Immature natural killer cell (primary cell): ENCODE results near the gene ABCA13. TPM values are rescaled to one million over a fixed set of nuclear protein-coding genes. Genes with fewer than 3 reads are reported as not detected.

Experiments used
- DNase-seq, 3 donors: peaks; one replicate each; pipeline ENCODE4 v3.0.0; 2022; ENCODE audit warnings: mixed read lengths in 1 of 3
- H3K27ac Mint-ChIP-seq, 6 donors: one replicate each; pipeline ENCODE4 v1.8.0; 2020; ENCODE audit warnings: mixed read lengths in 6 of 6, mild to moderate bottlenecking in 5 of 6, inconsistent platforms in 4 of 6, moderate library complexity in 3 of 6
- H3K27me3 Mint-ChIP-seq, 3 donors: one replicate each; pipeline ENCODE4 v1.8.0; 2020 to 2021; ENCODE audit warnings: low read depth in 3 of 3, mild to moderate bottlenecking in 3 of 3, mixed read lengths in 3 of 3, moderate library complexity in 3 of 3, inconsistent platforms in 1 of 3
- H3K36me3 Mint-ChIP-seq, 3 donors: one replicate each; pipeline ENCODE4 v1.8.0; 2020; ENCODE audit warnings: mixed read lengths in 3 of 3, inconsistent platforms in 2 of 3, mild to moderate bottlenecking in 2 of 3
- H3K4me1 Mint-ChIP-seq, 2 donors: one replicate each; pipeline ENCODE4 v1.8.0; 2020; ENCODE audit warnings: inconsistent platforms in 2 of 2, mild to moderate bottlenecking in 2 of 2, mixed read lengths in 2 of 2, moderate library complexity in 1 of 2
- H3K4me3 Mint-ChIP-seq, 5 donors: one replicate each; pipeline ENCODE4 v1.8.0; 2020; ENCODE audit warnings: mild to moderate bottlenecking in 5 of 5, mixed read lengths in 5 of 5, inconsistent platforms in 3 of 5, moderate library complexity in 3 of 5
- H3K9me3 Mint-ChIP-seq, 6 donors: one replicate each; pipeline ENCODE4 v1.8.0; 2020; ENCODE audit warnings: mild to moderate bottlenecking in 6 of 6, mixed read lengths in 6 of 6, inconsistent platforms in 4 of 6, moderate library complexity in 3 of 6
- polyA plus RNA-seq, 3 donors: library from polyadenylated mRNA; unstranded; fragments of 300-500 nt; fragmentation: Illumina TruSeq; gene quantifications; one replicate each; pipeline ENCODE4 v1.2.3, GENCODE V29; 2021

Gene ABCA13
- polyA plus RNA-seq, 3 donors from 2014 or later, result not detected

DNA sequence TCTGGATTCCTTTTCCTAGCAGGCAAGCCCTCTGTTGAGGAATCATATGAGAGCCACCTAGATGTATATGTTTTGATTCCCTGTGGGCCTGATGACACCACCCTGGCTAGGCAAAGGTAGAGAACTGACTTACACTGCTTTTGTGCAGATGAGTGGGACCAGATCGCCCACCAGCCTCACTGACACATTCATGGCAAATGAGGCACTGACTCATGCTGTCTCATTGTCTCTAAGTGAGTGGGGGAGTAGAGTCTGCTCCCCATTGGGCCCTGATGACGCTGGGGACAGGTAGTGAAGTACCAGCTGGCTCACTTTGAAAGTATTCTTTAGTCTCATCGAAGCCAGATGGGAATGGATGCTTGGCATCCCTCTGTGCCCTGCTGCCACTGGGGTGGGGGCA, 326.3 kb downstream of the ABCA13 start:
- Mint-ChIP-seq H3K36me3 (no peaks in the 10 kb centered on the region), H3K9me3 (peaks cover 0 to 8% (median 6%) of the 10 kb centered on the region in 6 donors), H3K4me1 (no peaks in the 10 kb centered on the region), H3K27ac (no peak overlapping the region), H3K4me3 (no peak overlapping the region), H3K27me3 (peaks cover 0 to 2% (median 0%) of the 10 kb centered on the region in 3 donors)
- DNase-seq, result no peak

DNA sequence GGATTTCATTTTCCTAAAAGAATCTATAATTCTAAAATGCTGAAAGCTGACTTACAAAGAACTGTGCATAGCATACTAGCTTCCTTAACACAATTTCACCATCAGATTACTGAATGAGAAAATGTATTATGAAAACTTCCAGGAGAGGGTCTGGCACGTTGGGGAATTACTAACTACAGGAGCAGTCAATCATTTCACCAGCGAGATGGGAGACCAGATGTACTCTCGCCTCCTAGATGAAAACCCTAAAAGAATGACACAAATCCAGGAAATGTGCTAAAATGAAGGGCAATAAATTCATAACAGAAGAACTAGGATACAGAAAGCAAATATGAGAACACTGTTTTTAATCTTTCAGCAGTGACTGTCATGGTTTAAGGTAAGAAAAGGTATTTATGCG, 330.8 kb downstream of the ABCA13 start:
- Mint-ChIP-seq H3K27me3 (peaks cover 0 to 1% (median 0%) of the 10 kb centered on the region in 3 donors), H3K4me3 (no peak overlapping the region), H3K9me3 (peaks cover 0 to 6% (median 4%) of the 10 kb centered on the region in 6 donors), H3K27ac (no peak overlapping the region), H3K4me1 (no peaks in the 10 kb centered on the region), H3K36me3 (no peaks in the 10 kb centered on the region)
- DNase-seq, result no peak

DNA sequence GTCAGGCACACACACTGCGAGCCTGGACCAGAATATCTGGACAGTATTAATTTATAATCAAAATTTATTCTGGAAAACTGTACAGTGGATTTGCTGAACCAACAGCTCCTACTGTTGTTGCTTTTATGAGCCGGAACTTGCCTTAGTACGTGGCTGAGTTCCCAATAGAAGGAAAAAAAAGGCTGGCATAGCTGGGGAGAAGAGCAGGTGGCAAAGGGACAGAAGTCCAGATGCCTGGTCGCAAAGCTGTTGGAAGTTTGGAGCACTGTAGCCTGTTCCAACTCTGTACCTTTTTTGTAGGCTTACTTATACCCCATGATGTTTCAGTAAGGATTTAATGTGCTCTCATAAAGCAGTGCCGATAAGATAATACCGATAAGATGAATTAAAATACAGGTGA, 333.8 kb downstream of the ABCA13 start:
- DNase-seq, result no peak
- Mint-ChIP-seq H3K36me3 (no peaks in the 10 kb centered on the region), H3K27ac (no peak overlapping the region), H3K27me3 (peaks cover 0 to 1% (median 0%) of the 10 kb centered on the region in 3 donors), H3K4me3 (no peak overlapping the region), H3K9me3 (peaks cover 0 to 3% (median under 1%) of the 10 kb centered on the region in 6 donors), H3K4me1 (no peaks in the 10 kb centered on the region)

DNA sequence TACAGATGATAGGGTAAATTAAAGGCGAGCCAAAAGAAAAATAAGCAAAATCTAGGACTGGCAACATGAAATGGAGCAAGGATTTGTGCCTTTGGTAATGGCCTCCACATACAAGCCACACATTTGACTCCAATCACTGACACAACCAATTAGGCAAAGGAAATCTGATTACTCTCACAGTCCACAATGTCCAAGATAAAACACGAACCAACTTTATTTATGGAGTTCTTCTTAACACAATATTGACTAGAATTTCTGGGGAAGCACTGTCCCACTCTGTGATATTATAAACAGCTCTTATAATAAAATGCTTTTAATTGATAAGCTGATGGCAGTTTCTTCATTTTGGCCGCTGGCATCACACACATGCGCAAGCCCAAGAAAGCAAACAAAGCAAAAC, 334.2 kb downstream of the ABCA13 start:
- Mint-ChIP-seq H3K27ac (no peak overlapping the region), H3K9me3 (peaks cover 0 to 3% (median under 1%) of the 10 kb centered on the region in 6 donors), H3K27me3 (peaks cover 0 to 1% (median 0%) of the 10 kb centered on the region in 3 donors), H3K36me3 (no peaks in the 10 kb centered on the region), H3K4me3 (no peak overlapping the region), H3K4me1 (no peaks in the 10 kb centered on the region)
- no peak for DNase-seq

DNA sequence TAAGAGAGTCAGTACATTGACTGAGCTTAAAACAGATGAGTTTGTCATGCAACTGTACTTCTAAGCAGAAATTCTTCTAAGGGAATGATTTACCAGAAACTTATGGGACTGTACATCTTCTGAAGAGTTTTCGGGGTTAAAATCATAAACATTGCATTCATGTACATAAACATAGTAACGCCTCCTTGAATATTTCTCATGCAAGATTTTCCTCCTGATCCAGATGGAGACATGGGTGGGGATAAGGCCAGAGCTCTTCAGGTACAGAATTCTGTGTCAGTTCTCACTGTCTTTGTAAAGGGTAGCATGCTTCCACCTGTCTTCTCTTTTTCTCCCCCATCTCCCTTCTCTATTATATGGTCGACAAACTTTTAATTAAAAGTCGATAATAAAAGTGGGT, 335.3 kb downstream of the ABCA13 start:
- Mint-ChIP-seq H3K9me3 (peaks cover 0 to 3% (median 0%) of the 10 kb centered on the region in 6 donors), H3K4me3 (no peak overlapping the region), H3K27ac (no peak overlapping the region), H3K27me3 (peaks cover 0 to 1% (median 0%) of the 10 kb centered on the region in 3 donors), H3K4me1 (no peaks in the 10 kb centered on the region), H3K36me3 (no peaks in the 10 kb centered on the region)
- DNase-seq, result no peak

DNA sequence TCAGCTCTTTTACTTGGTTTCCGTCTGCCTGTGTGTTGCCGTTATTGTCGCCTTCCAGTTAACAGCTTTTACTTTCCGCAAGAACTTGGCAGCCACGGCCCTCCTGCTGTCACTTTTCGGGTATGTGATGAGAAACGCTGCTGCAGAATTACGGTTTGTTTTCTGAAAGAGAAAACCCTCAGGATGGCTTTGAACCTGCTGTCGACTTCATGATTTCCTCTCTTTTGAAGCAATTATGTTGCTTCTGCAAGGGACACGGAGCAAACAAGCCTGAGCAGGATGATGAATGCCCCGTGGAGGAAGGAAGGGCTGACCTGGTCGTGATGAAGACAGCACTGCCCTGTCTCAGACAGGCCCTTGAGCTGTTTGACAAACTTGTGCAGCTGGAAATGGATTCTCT, 339.8 kb downstream of the ABCA13 start:
- H3K9me3 Mint-ChIP-seq, result peaks cover 0 to 10% (median 2%) of the 10 kb centered on the region in 6 donors
- H3K4me1 Mint-ChIP-seq, result no peaks in the 10 kb centered on the region
- H3K27ac Mint-ChIP-seq, result no peak overlapping the region
- no peaks in the 10 kb centered on the region for H3K27me3 Mint-ChIP-seq
- H3K36me3 Mint-ChIP-seq, result no peaks in the 10 kb centered on the region
- no peak overlapping the region for H3K4me3 Mint-ChIP-seq
- no peak for DNase-seq

DNA sequence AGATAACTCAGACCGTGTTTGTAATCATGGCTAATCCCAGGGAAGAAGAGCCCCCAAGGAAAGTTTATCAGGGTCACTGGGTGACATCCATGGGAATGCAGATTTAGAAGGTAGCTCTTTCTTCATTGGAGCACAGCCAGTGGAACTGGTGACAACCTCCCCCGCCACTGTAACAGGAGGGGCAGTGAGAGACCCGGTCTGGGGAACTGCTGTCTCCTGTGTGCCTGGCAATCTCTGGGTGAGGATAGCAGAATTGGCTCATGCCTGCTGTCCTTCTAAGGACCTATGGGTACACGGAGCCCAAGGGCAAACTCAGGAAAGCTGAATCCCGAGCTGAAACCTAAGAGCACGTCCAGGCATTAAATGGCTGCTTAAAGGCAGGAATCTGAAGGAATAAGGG, 341.6 kb downstream of the ABCA13 start:
- H3K27me3 Mint-ChIP-seq, result peaks cover 0 to 2% (median 0%) of the 10 kb centered on the region in 3 donors
- H3K27ac Mint-ChIP-seq, result no peak overlapping the region
- no peaks in the 10 kb centered on the region for H3K4me1 Mint-ChIP-seq
- H3K9me3 Mint-ChIP-seq, result peaks cover 0 to 14% (median 2%) of the 10 kb centered on the region in 6 donors
- H3K4me3 Mint-ChIP-seq, result no peak overlapping the region
- H3K36me3 Mint-ChIP-seq, result no peaks in the 10 kb centered on the region
- no peak for DNase-seq

DNA sequence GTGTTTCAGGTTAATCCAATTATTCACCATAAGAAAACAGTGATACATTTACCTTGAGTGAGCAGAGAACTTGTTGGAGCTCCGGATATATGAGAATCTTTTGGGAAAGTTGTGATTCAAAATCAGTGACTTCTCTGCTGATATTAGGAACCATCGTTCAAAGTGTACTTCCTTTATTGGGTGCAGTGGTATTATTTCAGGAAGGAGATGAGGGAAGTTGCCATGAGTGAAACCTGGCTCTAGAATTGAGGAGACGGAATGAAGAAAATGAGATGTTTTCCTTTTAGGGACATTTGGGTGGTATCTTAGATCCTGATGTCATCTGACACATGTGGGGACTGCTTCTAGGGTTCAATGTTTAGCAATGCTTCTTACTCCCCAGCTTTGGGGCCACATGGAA, 343.9 kb downstream of the ABCA13 start:
- no peak for DNase-seq
- Mint-ChIP-seq H3K27me3 (peaks cover 0 to 2% (median 0%) of the 10 kb centered on the region in 3 donors), H3K4me3 (no peak overlapping the region), H3K27ac (no peak overlapping the region), H3K9me3 (peaks cover 0 to 18% (median 2%) of the 10 kb centered on the region in 6 donors), H3K4me1 (no peaks in the 10 kb centered on the region), H3K36me3 (no peaks in the 10 kb centered on the region)

DNA sequence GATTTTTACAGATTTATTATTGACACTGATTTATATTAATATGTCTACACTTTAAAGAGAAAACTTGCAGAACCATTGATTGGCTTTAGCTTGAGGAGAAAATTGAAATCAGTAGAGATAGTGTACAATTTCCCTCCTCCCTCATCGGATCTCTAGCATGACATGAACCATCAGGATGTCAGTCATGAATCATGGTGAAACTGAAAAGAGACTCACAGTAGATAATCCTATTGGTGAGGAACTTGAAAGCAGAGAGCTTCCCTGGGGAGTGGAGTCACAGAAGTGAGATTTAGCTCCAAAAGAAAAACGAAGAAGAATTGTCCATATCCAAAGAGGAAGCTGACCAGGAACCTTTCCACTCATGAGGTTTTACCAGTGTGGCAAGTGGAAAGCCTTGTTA, 346.8 kb downstream of the ABCA13 start:
- peaks cover 0 to 2% (median 0%) of the 10 kb centered on the region in 3 donors for H3K27me3 Mint-ChIP-seq
- H3K4me3 Mint-ChIP-seq, result no peak overlapping the region
- DNase-seq, result no peak
- no peaks in the 10 kb centered on the region for H3K4me1 Mint-ChIP-seq
- no peak overlapping the region for H3K27ac Mint-ChIP-seq
- H3K36me3 Mint-ChIP-seq, result no peaks in the 10 kb centered on the region
- H3K9me3 Mint-ChIP-seq, result peaks cover 0 to 18% (median under 1%) of the 10 kb centered on the region in 6 donors

DNA sequence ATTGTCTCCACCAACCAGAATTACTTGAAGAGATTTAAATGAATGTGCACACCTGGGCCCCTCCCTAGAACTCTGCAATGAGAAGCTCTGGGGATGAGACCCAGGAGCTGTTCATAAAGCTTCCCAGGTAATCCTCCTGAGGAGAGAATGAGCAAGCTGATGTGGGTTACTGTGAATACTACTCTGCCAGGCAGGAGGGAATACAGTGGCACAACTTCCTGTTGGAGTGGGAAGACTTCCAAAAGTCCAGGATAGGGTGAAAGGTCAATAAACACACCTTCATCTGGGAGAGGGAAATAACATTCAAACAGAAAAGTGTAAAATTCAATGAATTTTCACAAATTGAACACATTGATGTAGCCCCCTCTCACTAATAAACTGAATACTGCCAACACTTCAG, 351.4 kb downstream of the ABCA13 start:
- H3K27ac Mint-ChIP-seq, result no peak overlapping the region
- no peak for DNase-seq
- no peaks in the 10 kb centered on the region for H3K4me1 Mint-ChIP-seq
- H3K36me3 Mint-ChIP-seq, result no peaks in the 10 kb centered on the region
- peaks cover 0 to 6% (median 3%) of the 10 kb centered on the region in 6 donors for H3K9me3 Mint-ChIP-seq
- H3K4me3 Mint-ChIP-seq, result no peak overlapping the region
- no peaks in the 10 kb centered on the region for H3K27me3 Mint-ChIP-seq

DNA sequence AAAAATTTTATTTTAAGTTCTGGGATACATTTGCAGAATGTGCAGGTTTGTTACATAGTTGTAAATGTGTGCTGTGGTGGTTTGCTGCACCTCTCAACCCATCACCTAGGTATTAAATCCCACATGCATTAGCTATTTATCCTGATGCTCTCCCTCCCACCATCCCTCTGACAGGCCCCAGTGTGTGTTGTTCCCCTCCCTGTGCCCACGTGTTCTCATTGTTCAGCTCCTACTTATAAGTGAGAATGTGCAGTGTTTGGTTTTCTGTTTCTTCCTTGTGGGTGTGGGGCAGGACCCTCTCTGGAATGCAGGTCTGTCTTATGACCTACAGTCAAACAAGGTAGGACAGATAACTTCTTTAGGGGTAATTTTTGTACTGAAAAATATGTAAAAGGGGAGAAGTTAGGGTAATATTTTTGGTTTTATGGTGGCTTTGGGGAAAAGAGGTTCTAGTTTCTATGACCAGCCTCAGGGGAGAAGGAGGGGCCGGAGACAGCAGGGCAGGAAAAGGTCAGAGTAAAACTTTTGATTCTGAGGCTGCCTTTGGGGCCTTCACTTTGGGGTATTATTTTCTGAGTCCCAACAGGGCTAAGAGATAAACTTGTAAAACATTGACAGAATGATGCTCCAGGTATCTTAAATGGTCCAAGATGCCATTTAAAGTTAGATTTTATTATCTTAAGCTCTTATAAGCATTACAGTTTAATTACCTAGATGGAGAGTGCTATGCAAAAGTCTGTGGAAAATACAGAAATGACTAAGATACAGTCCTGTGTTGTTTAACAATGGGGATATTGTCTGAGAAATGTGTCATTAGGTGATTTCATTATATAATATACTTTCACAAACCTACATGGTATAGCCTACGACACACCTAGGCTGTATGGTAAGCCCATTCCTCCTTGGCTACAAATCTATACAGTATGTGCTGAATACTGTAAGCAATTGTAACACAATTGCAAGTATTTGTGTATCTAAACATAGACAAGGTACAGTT, 354.8 kb downstream of the ABCA13 start:
- Mint-ChIP-seq H3K27me3 (peaks cover 0 to 2% (median 0%) of the 10 kb centered on the region in 3 donors), H3K4me3 (no peak overlapping the region), H3K36me3 (no peaks in the 10 kb centered on the region), H3K9me3 (peaks cover 0 to 6% (median 2%) of the 10 kb centered on the region in 6 donors), H3K27ac (no peak overlapping the region), H3K4me1 (no peaks in the 10 kb centered on the region)
- no peak for DNase-seq

DNA sequence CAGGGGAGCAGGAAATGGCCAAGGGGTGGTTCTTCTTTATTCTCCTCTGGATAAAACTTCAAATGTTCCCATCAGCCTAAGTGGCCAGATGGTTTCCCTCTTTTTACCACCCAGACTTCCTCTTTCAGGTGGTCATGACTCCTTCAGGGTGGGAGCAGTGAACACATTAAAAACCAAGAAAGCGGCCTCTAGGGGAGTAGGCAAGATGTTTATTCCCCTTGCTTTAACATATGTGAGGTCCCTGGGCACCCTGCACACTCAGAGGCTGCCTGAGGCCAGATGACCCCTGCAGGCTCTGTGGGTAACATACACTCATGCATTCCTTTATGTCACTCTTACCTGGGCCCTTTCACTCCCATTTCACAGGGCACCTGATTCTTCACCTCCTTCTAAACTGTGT, 357.4 kb downstream of the ABCA13 start:
- Mint-ChIP-seq H3K27ac (no peak overlapping the region), H3K27me3 (peaks cover 0 to 2% (median 1%) of the 10 kb centered on the region in 3 donors), H3K36me3 (no peaks in the 10 kb centered on the region), H3K4me3 (no peak overlapping the region), H3K9me3 (peaks cover 3 to 14% (median 7%) of the 10 kb centered on the region in 6 donors), H3K4me1 (no peaks in the 10 kb centered on the region)
- DNase-seq, result no peak

DNA sequence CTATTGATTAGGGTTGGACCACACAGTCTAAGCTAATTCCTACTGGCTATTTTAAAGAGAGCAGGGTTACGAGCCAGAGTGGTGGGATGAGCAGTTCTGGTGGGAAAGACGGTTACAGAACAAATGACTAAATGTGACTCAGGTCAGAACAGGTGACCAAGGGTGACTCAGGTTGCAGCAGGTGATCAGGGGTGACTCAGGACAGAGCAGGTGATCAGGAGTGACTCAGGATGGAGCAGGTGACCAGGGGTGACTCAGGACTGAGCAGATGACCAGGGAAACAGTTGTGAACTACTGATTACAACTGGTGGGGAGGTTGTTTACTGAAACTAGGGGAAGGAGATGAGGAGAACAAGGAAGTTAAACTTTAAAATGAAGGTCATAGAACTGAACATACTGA, 366.3 kb downstream of the ABCA13 start:
- Mint-ChIP-seq H3K4me3 (no peak overlapping the region), H3K27ac (no peak overlapping the region), H3K9me3 (peaks cover 8 to 34% (median 20%) of the 10 kb centered on the region in 6 donors), H3K27me3 (no peaks in the 10 kb centered on the region), H3K4me1 (no peaks in the 10 kb centered on the region), H3K36me3 (no peaks in the 10 kb centered on the region)
- DNase-seq, result no peak

DNA sequence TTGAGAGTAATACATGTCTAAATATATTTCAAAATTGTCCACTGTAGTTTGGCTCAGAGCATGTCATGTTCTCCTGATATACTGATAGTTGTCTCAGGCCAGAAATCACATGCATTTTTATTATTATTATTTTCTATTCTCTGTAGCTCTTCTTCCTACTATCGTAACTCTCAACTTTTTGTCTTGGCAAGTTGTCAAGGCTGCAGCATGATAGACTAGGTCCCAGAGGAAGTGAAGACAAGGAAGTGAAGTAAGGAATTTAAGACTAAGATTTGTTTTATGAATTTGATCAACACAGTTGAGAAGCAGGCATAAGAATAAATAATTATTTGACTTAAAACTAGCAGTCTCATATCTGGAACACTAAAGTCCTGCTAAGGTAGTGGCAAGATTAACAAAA, 369.5 kb downstream of the ABCA13 start:
- Mint-ChIP-seq H3K4me1 (no peaks in the 10 kb centered on the region), H3K4me3 (no peak overlapping the region), H3K9me3 (peaks cover 4 to 13% (median 9%) of the 10 kb centered on the region in 6 donors), H3K36me3 (no peaks in the 10 kb centered on the region), H3K27me3 (no peaks in the 10 kb centered on the region), H3K27ac (no peak overlapping the region)
- no peak for DNase-seq
